Right cardiac atrium (tissue), 5 donors: Measurements from ENCODE around the gene SCAMP2. TPM values are rescaled to one million over a fixed set of nuclear protein-coding genes. Genes with fewer than 3 reads are reported as not detected.

Experiments used
- ATAC-seq, 2 donors: fragments of 200-7000 bp; cut with Tn5 transposase; one replicate each; pipeline versions ENCODE4 v1.8.0 to v1.9.1; 2020; ENCODE audit warnings: moderate library complexity in 2 of 2, mild to moderate bottlenecking in 1 of 2
- DNase-seq, 3 donors: peaks; one replicate each; pipeline ENCODE4 v3.0.0-alpha.2; 2020
- H3K27ac ChIP-seq: one replicate; pipeline ENCODE4 v1.5.1; 2013; ENCODE audit warnings: mild to moderate bottlenecking, low read length, control low read depth, moderate library complexity
- H3K27me3 ChIP-seq: one replicate; pipeline ENCODE4 v1.6.1; 2013; ENCODE audit not compliant: control insufficient read depth, insufficient read depth
- H3K4me1 ChIP-seq: one replicate; pipeline ENCODE4 v1.6.1; 2013; ENCODE audit warnings: low read length; ENCODE audit not compliant: control insufficient read depth, insufficient read depth
- H3K4me3 ChIP-seq: one replicate; pipeline ENCODE4 v1.5.1; 2013; ENCODE audit warnings: low read length, control low read depth
- H3K9me3 ChIP-seq: one replicate; pipeline ENCODE4 v1.6.1; 2013; ENCODE audit warnings: low read length; ENCODE audit not compliant: control insufficient read depth
- WGBS: extraction: QIAGEN DNeasy Blood & Tissue Kit; methylation state at CpG from one replicate; pipeline ENCODE4 v1.1.7; 2013; 5-methylcytosine and 5-hydroxymethylcytosine counted together
- intact Hi-C, 4 donors: fragments of 100-400 bp; cut with DNase I; formaldehyde crosslinking; loops; one replicate each; pipeline versions ENCODE4 v1.11.0 to v1.14.0; 2022 to 2023
- polyA plus RNA-seq: library from polyadenylated mRNA; stranded (reverse); fragments of 200-250 nt; gene quantifications from one replicate; pipeline ENCODE4 v1.2.3, GENCODE V29; 2013
- total RNA-seq, 4 donors: library from RNA; stranded (reverse); fragmentation: NEBNext Ultra II Directional; extraction: Animal tissue kit (Norgen Biotek cat#: 25700); gene quantifications; one replicate each; pipeline ENCODE4 v1.2.1, GENCODE V29; 2021
- donor health status: healthy with polysubstance abuse.
- donor health status: DM: no; HTN: yes; CAD: no.
- donor health status: DM: no; HTN: no; CAD: no.
- donor health status: DM: no; HTN: yes; CAD: no; lungs with severe emphysema.
- donor health status: DM: yes; HTN: yes; CAD: no.

The SCAMP2 gene
- total and polyA plus RNA-seq, 5 donors = 36.1 to 67.1 (median 61.4) TPM

DNA sequence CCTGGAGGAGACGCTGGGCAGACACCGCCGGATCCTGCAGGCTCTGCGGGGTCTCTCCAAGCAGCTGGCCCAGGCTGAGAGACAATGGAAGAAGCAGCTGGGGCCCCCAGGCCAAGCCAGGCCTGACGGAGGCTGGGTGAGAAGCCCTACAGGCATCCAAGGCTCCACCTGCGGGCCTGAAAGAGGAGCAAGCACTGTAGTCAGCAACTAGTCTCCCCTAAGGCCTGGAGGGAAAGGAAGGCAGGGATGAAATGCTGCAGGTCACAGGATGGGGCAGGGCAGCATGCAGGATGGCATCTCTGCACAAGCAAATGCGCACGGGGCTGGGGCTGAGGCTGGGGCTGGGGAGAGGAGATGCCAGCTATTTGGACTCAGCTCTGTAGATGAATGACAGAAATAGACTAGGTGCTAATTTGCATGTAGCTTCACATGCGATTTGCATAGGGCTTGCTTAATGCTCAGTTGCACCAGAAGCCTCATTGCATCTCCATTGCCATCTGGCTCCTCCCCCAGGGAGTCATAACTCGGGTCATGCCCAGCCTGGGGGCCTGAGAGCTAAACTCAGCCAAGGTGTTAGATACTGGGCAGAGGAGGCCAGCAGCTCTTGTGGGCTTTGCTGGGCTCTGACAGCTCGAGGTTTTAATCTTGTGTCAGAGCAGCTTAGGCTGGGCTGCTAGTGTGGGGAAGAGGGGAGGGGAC is 51.9 kb downstream of the SCAMP2 start:
- ATAC-seq = peak; percentile 22 to 41
- peak in 1 of 3 donors; percentile 70 for DNase-seq
- peak overlapping the region; percentile 57 for H3K27ac ChIP-seq
- H3K9me3 ChIP-seq = no peaks in the 10 kb centered on the region
- WGBS = 40% methylated on average over 11 of the region's 11 CpGs
- H3K27me3 ChIP-seq = no peaks in the 10 kb centered on the region
- H3K4me1 ChIP-seq = peaks cover 4% of the 10 kb centered on the region
- intact Hi-C loops = no loop called here
- H3K4me3 ChIP-seq = no peak overlapping the region

DNA sequence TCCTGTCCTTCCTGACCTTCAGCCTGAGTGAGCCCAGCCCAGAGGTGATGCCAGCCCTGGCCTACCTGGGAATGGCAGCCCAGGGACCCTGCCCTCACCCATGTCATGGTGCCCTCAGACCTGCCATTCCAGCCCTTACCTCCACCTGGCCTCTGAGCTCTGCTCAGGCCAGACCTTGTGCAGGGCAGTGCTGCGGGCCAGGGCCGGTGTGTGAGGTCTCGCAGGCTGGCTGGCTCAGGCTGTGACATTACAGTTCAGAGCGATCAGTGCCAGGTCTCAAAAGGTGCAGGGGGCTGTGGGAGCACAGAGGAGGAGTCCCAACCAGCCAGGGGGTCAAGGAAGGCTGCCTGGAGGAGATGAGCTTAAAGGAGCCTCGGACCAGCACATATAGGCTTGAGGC is 53.1 kb downstream of the SCAMP2 start:
- no peak overlapping the region for H3K4me3 ChIP-seq
- H3K4me1 ChIP-seq = peaks cover 4% of the 10 kb centered on the region
- intact Hi-C loops = no loop called here
- ATAC-seq (no peak), DNase-seq (peak in 1 of 3 donors; percentile 23)
- no peaks in the 10 kb centered on the region for H3K9me3 ChIP-seq
- 90% methylated on average over 5 of the region's 5 CpGs for WGBS
- H3K27me3 ChIP-seq = no peaks in the 10 kb centered on the region
- H3K27ac ChIP-seq = no peak overlapping the region

DNA sequence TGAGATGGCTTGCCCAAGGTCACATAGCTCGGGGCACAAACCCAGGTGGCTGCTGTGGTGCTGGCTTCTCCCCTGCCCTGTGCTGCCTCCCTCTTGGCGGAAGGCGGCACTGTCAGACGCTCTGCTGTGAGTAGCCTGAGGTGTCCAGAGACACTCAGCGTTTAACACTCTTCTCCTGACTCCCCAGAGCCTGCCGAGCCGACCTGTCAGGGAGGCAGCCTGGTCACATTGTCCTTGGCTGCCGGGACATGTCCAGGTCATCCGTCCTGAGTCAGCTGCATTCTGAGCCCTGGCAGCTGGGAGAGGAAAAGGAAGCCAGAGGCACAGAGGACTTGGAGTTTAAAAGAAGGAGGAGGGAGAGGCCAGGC is 55.8 kb downstream of the SCAMP2 start:
- ATAC-seq (peak; percentile 69 to 73), DNase-seq (peak; percentile 56 to 86 (median 75))
- no peaks in the 10 kb centered on the region for H3K27me3 ChIP-seq
- H3K27ac ChIP-seq = peak overlapping the region; percentile 87
- intact Hi-C loops = no loop called here
- 17% methylated on average over 9 of the region's 9 CpGs for WGBS
- peaks cover 4% of the 10 kb centered on the region for H3K4me1 ChIP-seq
- H3K4me3 ChIP-seq = no peak overlapping the region
- H3K9me3 ChIP-seq = no peaks in the 10 kb centered on the region

DNA sequence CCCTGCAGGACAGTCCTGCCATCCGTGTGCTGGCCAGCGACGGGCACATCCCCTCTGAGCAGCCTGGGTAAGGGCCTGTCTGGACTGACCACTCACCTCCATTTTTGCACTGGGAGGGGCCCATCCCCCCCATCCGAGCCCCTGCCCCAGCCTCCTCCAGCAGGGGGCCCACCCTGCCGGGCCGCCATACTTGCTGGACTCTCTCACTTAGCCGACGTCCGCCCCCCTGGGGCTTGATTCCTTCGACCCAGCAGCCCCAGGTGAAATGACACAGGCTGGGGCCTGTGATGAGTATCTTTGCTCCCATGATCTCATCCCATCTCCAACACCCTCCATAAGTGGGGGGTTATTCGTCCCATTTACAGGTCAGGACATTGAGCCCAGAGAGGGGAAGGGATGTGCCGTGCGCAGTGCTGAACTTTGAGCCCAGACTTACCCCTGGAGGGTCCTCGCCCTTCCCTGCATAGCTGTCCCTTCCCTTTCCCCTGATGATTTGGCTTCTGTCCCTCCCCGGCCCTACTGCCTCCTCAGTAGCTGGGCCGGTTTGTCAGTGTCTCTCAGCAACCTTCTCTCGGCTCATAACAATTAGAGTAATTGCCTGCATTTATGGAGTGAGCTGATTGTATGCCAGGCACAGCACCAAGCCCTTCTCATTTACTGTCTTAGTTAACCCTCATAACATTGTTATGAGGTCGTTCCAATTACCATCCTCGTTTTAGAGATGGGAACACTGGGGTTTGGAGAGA is 56.4 kb downstream of the SCAMP2 start:
- intact Hi-C loops = no loop called here

DNA sequence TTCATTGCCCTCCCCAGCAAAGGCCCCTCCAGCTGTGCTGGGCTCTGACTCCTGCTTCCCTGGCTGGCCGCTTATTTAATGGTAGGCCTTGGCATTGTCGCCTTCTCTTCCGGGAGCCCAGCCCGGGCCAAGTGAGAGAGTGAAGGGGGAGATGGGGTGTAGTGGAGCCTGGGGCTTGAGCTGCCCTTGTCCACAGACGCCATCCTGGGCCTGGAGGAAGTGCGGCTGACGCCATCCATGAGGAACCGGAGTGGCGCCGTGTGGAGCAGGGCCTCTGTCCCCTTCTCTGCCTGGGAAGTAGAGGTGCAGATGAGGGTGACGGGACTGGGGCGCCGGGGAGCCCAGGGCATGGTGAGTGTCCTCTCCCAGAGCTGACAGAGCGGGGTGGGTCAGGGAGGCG is 57.2 kb downstream of the SCAMP2 start:
- H3K27ac ChIP-seq = peak overlapping the region; percentile 48
- intact Hi-C loops = no loop called here
- H3K4me3 ChIP-seq = no peak overlapping the region
- no peaks in the 10 kb centered on the region for H3K27me3 ChIP-seq
- ATAC-seq (no peak), DNase-seq (peak in 2 of 3 donors; percentile 19 to 44)
- WGBS = 84% methylated on average over 15 of the region's 15 CpGs
- peaks cover 3% of the 10 kb centered on the region for H3K4me1 ChIP-seq
- H3K9me3 ChIP-seq = no peaks in the 10 kb centered on the region

More for the DNA sequence above, 56.4 kb downstream of the SCAMP2 start:
- peaks cover 4% of the 10 kb centered on the region for H3K4me1 ChIP-seq
- no peak overlapping the region for H3K4me3 ChIP-seq
- H3K27me3 ChIP-seq = no peaks in the 10 kb centered on the region
- H3K27ac ChIP-seq = peak overlapping the region; percentile 87
- no peaks in the 10 kb centered on the region for H3K9me3 ChIP-seq
- WGBS = 44% methylated on average over 19 of the region's 19 CpGs
- DNase-seq (peak in 1 of 3 donors; percentile 24), ATAC-seq (no peak)

DNA sequence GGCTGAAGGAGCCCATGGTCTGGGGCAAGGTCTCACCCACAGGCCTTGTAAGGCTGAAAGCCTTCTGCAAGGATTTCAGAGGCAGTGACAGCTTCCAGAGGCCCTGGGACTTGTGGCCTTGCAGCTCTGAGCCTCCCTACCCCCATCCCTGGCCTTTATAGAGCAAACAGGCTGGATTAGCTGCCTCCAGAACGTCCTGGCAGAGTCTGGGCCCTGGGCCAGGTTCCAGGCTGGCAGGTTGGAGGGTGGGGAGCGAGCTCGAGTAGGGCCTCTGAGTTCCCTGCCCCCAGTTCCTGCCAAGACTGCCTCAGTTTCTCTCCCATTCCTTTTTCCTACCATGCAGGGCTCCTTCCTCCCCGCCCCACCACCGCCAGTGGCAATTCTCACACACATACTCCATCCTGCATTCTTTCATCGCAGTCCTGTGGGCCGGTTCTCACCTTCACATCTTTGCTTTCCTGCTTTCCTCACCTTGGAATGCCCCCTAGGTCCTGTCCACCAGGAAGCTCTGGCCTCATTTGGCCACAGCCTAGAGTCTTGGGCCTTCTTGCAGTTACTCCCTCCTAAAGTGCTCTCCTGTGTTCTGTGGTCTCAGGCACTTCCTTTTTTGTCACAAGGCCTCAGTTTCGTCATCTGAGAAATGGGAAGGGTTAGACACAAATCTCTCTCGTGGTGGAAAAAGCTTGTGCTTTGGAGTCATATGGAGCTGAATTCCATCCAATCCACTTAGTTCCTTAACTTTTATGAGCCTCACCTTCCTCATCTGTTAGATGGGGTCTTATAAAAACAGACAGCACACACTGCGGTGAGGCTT is 57.8 kb downstream of the SCAMP2 start:
- DNase-seq (peak in 2 of 3 donors; percentile 77 to 81), ATAC-seq (peak; percentile 10 to 13)
- Histone ChIP-seq H3K4me3 (no peak overlapping the region), H3K27me3 (no peaks in the 10 kb centered on the region), H3K27ac (peak overlapping the region; percentile 48), H3K9me3 (no peaks in the 10 kb centered on the region), H3K4me1 (no peaks in the 10 kb centered on the region)
- 70% methylated on average over 10 of the region's 10 CpGs for WGBS
- intact Hi-C loops = no loop called here

DNA sequence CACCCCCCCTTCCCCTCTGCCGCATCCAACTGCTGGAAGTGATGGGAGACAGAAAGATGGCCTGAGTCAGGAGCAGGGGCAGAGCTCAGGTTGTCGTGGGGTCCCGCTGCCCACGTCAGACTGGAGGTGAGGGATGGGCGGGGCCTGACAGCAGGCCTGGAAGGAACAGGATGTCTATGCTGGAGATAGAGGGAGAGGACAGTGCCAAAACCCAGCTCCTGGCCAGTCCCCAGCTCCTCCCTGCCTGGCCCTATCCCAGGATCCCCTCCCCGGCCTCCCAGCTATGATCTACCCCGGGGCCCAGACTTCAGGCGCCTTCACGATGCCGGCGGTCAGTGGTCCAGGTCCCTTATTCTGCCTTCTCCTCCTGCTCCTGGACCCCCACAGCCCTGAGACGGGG is 60.6 kb downstream of the SCAMP2 start, which contains the start of gene LMAN1L:
Gene LMAN1L (plus strand): TSS at position 303 of the 400 bp plus-strand sequence. CDS start 20 bp downstream, at position 323.
- H3K4me3 ChIP-seq = peak within 1 kb of the TSS; percentile 3
- DNase-seq (peak; percentile 49 to 86 (median 79)), ATAC-seq (peak; percentile 70 to 72)
- H3K9me3 ChIP-seq = no peaks in the 10 kb centered on the region
- 32% methylated on average over 12 of the region's 12 CpGs for WGBS
- peak within 1 kb of the TSS; percentile 19 for H3K27ac ChIP-seq
- H3K4me1 ChIP-seq = no peaks in the 10 kb centered on the region
- intact Hi-C loops = no loop called here
- H3K27me3 ChIP-seq = no peaks in the 10 kb centered on the region

DNA sequence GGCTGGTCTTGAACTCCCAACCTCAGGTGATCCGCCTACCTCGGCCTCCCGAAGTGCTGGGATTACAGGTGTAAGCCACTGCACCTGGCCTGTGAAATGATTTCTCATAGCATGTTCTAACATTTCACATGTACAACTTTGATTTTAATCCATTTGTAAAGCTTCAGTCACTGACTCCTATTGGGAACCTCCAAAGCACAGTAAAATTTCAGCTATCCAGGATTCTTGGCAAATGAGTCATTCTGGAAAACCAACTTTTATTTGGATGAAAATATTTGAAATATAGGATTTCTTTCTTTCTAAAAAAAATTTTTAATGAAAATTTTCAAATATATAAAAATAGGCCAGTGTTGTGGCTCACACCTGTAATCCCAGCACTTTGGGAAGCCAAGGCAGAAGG is 63.2 kb downstream of the SCAMP2 start:
- DNase-seq = no peak
- Histone ChIP-seq H3K9me3 (no peaks in the 10 kb centered on the region), H3K4me1 (no peaks in the 10 kb centered on the region), H3K4me3 (no peak overlapping the region), H3K27me3 (no peaks in the 10 kb centered on the region), H3K27ac (no peak overlapping the region)
- 86% methylated on average over 3 of the region's 3 CpGs for WGBS
- no peak for ATAC-seq
- intact Hi-C loops = no loop called here

DNA sequence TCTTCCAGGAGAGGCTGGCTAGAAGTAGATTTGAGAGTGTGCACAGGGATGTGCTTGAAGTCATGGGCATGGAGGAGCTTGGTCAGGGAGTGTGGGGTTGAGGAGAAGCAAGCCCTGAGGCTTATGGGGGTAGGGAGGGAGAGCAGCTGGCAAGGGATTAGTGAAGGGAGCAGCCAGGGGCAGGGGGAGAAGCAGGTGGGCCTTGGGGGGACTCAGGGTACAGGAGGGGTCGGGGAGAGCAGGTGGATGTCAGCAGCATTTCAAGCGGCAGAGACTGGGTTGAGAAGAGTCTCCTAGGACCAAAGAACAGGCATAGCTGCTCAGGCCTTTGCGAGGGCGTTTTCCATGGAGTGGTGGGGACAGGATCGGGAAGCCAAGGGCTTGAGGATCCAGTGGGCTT is 63.9 kb downstream of the SCAMP2 start:
- ATAC-seq = no peak
- no peaks in the 10 kb centered on the region for H3K9me3 ChIP-seq
- H3K27ac ChIP-seq = no peak overlapping the region
- no peaks in the 10 kb centered on the region for H3K27me3 ChIP-seq
- intact Hi-C loops = no loop called here
- DNase-seq = peak in 2 of 3 donors; percentile 18 to 27
- 82% methylated on average over 5 of the region's 5 CpGs for WGBS
- H3K4me1 ChIP-seq = no peaks in the 10 kb centered on the region
- no peak overlapping the region for H3K4me3 ChIP-seq

DNA sequence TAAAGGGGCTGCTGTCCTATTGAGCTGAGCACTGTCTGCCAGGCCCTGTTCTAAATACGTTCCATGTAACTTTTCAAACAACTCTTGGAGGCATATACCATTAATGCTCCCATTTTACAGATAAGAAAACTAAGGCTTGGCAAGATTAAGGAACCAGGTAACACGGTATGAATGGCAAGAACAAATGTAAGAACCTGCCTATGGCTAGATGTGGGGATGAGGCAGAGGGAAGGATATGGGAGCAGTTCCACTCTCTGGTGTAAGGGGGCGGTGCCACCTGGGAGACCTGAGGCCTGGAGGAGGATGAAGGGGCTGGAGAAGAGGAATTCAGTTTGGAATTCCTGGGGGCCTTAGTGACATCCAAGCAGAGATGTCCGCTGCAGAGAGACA is 64.3 kb downstream of the SCAMP2 start:
- 57% methylated on average over 4 of the region's 4 CpGs for WGBS
- intact Hi-C loops = no loop called here
- Histone ChIP-seq H3K4me3 (no peak overlapping the region), H3K4me1 (no peaks in the 10 kb centered on the region), H3K27me3 (no peaks in the 10 kb centered on the region), H3K27ac (no peak overlapping the region), H3K9me3 (no peaks in the 10 kb centered on the region)
- no peak for ATAC-seq
- DNase-seq = peak in 1 of 3 donors; percentile 10
